GM21381 (cell line): ENCODE measurements around the gene SLC35D2.
A peak's percentile ranks its signal among the peaks of the same experiment; 100 is the strongest.

Source experiments
- ATAC-seq: cut with Tn5 transposase; IDR thresholded peaks from one replicate; pipeline ENCODE4 v1.9.1; 2021; ENCODE audit warnings: mild to moderate bottlenecking, moderate library complexity; ENCODE audit not compliant: unreplicated experiment

The SLC35D2 gene

GRCh38 chr9:96383165-96383942 is at the start of gene SLC35D2:
SLC35D2 (minus strand) TSS chr9:96383711; CDS start chr9:96383634, 77 bp downstream.
- ATAC-seq: no peak

GRCh38 chr9:96430377-96430776 is 46.9 kb upstream of the SLC35D2 start:
- ATAC-seq: no peak

GRCh38 chr9:96429732-96430131 is 46.2 kb upstream of the SLC35D2 start:
- ATAC-seq: no peak

GRCh38 chr9:96425500-96426169 is 42.1 kb upstream of the SLC35D2 start:
- no peak for ATAC-seq

- no peak for ATAC-seq
These were observed 40.5 kb upstream of the SLC35D2 start for GRCh38 chr9:96423985-96424336.

GRCh38 chr9:96423322-96423984 is 39.9 kb upstream of the SLC35D2 start:
- no peak for ATAC-seq

- no peak for ATAC-seq
These were observed 37.1 kb upstream of the SLC35D2 start for GRCh38 chr9:96420468-96421219.

- no peak for ATAC-seq
These were observed 36.1 kb upstream of the SLC35D2 start for GRCh38 chr9:96419691-96419969.

- ATAC-seq: peak; percentile 34
These were observed 35.6 kb upstream of the SLC35D2 start for GRCh38 chr9:96418920-96419690.

- peak; percentile 54 for ATAC-seq
These were observed 34.8 kb upstream of the SLC35D2 start, which contains the start of gene ZNF367 for GRCh38 chr9:96418083-96418919. ZNF367 (minus strand) TSS chr9:96418370; CDS start chr9:96418032, 338 bp downstream.

- peak; percentile 0 for ATAC-seq
These were observed 34.2 kb upstream of the SLC35D2 start for GRCh38 chr9:96417661-96418082.

GRCh38 chr9:96417051-96417586 is 33.6 kb upstream of the SLC35D2 start:
- ATAC-seq: peak; percentile 20

GRCh38 chr9:96413302-96414221 is 30.1 kb upstream of the SLC35D2 start:
- ATAC-seq: no peak

GRCh38 chr9:96412174-96412913 is 28.8 kb upstream of the SLC35D2 start:
- ATAC-seq: no peak

- no peak for ATAC-seq
These were observed 27.8 kb upstream of the SLC35D2 start for GRCh38 chr9:96411129-96411838.

GRCh38 chr9:96408409-96409280 is 25.1 kb upstream of the SLC35D2 start:
- ATAC-seq: no peak
